Inflammatory macrophage treated with lipopolysaccharide for 1 hour (primary cell): Measurements from ENCODE around the gene DDX54.

ENCODE experiments used
- DNase-seq, 2 donors: peaks; one replicate each; pipeline ENCODE4 v3.0.0-alpha.2; 2020 to 2022

DDX54 gene, protein sequence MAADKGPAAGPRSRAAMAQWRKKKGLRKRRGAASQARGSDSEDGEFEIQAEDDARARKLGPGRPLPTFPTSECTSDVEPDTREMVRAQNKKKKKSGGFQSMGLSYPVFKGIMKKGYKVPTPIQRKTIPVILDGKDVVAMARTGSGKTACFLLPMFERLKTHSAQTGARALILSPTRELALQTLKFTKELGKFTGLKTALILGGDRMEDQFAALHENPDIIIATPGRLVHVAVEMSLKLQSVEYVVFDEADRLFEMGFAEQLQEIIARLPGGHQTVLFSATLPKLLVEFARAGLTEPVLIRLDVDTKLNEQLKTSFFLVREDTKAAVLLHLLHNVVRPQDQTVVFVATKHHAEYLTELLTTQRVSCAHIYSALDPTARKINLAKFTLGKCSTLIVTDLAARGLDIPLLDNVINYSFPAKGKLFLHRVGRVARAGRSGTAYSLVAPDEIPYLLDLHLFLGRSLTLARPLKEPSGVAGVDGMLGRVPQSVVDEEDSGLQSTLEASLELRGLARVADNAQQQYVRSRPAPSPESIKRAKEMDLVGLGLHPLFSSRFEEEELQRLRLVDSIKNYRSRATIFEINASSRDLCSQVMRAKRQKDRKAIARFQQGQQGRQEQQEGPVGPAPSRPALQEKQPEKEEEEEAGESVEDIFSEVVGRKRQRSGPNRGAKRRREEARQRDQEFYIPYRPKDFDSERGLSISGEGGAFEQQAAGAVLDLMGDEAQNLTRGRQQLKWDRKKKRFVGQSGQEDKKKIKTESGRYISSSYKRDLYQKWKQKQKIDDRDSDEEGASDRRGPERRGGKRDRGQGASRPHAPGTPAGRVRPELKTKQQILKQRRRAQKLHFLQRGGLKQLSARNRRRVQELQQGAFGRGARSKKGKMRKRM

DNA sequence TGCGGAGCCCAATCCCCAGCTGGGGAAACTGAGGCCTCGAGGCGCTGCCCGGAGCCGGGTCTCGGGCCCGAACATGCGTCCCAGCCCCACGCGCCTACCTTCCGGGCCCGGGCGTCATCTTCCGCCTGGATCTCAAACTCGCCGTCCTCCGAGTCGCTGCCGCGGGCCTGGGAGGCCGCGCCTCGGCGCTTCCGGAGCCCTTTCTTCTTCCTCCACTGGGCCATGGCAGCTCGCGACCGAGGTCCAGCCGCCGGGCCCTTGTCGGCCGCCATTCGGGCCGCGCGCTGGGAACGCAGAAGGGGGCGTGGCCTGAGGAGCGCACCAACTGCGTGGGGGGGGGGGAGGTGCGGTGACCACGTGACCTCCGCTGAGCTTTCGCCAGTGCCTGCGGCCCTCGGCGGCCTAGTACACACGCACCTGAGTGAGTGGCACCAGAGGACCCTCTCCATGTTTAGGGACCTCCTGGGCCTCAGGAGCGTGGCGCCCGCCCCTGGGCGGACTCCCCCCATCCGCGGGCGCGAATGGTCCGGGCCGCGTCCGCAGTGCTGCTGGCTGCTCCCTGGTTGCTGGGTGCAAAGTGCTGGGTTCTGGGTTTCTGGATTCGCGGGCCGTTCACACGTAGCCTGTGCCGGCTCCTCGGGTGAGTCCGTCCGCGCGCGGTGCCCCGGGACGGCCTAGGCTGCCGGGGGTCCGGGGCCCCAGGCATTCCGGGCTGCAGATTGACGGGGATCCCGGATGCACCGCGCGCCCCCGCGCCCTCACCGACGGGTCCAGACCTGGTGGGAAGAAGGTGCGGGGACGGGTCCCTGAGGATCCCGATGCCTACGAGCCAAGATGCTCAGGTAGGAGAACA lies at the start of gene DDX54, which contains the start of gene RITA1:
TSS of gene DDX54 (minus strand) at position 299 of the 853 bp plus-strand sequence. CDS start at position 272, 27 bp downstream.
TSS of gene RITA1 (plus strand) at position 542 of the 853 bp plus-strand sequence. CDS start 1,026 bp downstream, outside the sequence.
- peak; percentile 42 to 74 for DNase-seq

DNA sequence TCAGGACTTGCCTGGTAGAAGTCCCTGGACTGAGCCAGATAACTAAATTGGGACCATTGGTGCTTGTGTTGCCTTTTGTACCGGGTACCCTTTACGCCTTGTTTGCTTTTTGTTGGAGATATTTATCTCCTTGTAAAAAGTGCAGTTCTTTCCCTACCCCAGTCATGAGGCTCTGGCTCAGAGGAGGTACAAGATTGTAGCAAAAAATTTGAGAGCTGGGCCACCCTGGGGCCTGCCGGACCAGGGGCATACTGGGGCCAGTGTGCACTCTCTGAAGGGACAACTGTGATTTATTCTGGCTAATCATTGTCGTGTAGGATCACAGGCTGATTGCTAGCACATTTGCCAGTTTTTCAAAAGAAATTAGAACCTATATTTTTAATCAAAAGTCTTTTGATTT lies 49.2 kb upstream of the DDX54 start:
- no peak for DNase-seq

GRCh38 chr12:113233967-113234366 lies 48.7 kb upstream of the DDX54 start:
- DNase-seq: no peak

GRCh38 chr12:113232840-113233585 lies 47.7 kb upstream of the DDX54 start:
- peak; percentile 71 to 72 for DNase-seq

DNA sequence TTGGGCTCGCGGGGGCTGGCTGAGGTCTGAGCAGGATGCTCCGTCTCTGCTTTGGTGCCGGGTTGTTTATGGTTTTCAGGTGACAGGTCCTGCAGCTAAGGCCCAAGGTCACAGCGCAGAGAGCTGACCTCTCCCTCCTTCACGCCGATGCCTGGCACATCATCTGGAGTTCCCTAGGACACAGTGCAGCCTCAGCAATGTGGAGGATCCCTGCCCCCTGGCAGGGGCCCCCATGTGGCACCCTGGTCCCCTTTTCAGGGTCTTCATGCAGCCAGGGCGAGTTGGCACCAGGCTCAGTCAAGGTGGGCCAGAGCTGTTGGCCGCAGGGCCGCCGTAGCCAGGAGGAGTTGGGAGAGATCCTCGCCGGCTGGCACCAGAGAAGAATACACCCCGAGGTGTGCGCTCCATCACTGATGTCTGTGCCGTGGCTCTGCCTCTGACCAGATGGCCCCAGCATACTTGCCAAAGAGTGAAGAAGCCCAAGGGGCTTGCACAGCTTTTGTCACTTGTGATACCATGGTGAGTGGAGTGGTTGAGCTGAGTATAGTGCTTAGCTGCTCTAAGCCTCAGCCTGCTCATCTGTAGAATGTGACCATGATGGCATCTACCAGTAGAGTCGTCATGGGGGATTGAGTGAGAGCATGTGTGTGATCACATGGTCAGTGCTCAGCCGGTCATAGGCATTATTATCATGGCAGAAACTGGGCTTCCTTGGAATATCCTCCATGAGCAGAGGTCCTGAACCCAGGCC lies 47.0 kb upstream of the DDX54 start:
- no peak for DNase-seq

- DNase-seq: no peak
Observed at GRCh38 chr12:113231235-113232088, 46.2 kb upstream of the DDX54 start.

GRCh38 chr12:113230315-113231234 lies 45.3 kb upstream of the DDX54 start:
- no peak for DNase-seq

- no peak for DNase-seq
Observed at GRCh38 chr12:113228394-113229028, 43.2 kb upstream of the DDX54 start.

DNA sequence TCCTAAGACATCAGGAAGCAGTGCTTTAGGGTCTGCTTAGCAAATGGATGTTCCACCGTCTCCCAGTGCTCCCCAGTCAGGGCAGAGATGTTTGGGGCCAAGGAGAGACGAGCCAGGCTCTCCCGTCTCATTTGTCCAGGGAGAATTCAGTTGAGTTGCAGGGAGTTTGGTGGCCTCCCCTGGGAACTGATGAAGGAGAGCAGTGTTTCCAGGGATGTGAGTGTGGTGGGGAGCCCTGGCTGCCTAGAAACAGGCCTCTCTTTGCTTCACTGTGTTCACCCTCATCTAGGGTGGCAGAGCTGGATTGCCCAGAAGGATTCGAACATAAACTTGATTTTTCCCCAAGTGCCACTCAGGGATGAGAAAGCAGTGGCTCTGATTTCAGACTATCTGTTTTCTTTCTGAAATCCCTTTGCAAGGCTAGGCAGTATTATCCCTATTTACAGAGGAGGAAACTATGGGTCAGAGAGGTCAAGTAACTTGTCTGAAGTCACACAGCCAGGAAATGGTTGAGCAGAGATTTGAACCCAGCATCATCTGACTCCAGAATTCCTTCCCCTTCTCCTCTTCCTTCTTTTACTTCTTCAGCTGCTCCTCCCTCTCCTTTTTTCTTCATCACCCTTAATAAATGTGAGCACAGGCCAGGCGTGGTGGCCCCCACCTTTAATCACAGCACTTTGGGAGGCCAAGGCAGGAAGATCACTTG lies 42.6 kb upstream of the DDX54 start:
- DNase-seq: no peak

- no peak for DNase-seq
Observed at GRCh38 chr12:113226696-113227568, 41.7 kb upstream of the DDX54 start.

- no peak for DNase-seq
Observed at GRCh38 chr12:113224955-113225354, 39.7 kb upstream of the DDX54 start.

- DNase-seq: peak; percentile 33 to 50
Observed at GRCh38 chr12:113222730-113223531, 37.7 kb upstream of the DDX54 start.

DNA sequence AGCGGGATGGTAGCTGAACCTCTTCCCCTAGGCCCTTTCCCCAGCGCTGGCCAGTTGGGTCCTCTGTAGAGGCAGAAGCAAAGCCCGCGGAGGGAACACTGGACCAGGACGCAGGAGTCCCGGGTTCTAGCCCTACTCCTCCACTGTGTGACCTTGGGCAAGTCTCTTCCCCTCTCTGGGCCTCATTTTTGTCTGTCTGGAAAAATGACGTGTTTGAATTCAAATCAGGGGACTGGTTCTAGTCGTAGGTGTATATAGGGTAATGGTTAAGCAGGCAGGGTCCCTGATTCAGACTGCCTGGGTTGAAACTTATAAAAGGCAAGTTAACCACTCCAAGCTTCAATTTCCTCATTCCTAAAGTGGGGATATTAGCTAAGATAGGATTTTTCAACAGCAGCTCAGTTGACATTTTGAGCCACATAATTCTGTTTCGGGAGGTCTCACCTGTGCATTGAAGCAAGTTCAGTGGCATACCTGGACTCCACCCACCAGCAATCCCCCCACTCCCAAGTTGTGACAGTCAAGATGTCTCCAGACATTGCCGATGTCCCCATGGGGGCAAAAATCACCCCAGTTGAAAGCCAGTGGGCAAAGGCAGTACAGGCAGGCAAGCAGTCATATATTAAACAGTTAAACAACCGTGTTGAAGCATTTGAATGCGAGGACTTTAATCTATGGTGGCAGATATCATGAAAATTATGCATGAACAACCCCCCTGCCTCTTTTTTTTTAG lies 36.9 kb upstream of the DDX54 start:
- DNase-seq: peak in 1 of 2 donors; percentile 34

- DNase-seq: peak; percentile 100
Observed at GRCh38 chr12:113221181-113221996, 36.1 kb upstream of the DDX54 start, which contains the start of gene TPCN1. TPCN1 (plus strand) TSS chr12:113221464; CDS start chr12:113226853, 5,389 bp downstream.
